Stomach (tissue), 4 donors: ENCODE results near the gene FAM120B.

Source experiments
- CTCF ChIP-seq, 7 experiments: fragments of 450-650 bp in 4 of 7; fragments of 200-600 bp in 3 of 7; sonication (generic) in 3 of 7; IDR thresholded peaks; one replicate each; pipeline ENCODE4 v1.5.1; 2016 to 2019; ENCODE audit warnings: antibody characterized with exemption in 7 of 7, control low read depth in 2 of 7, mild to moderate bottlenecking in 1 of 7
- EP300 ChIP-seq: sonication (generic); formaldehyde crosslinking; IDR thresholded peaks from one replicate; pipeline ENCODE4 v1.6.1; 2017; ENCODE audit warnings: antibody characterized with exemption
- POLR2A ChIP-seq, 4 donors: fragments of 450-650 bp; IDR thresholded peaks; one replicate each; pipeline ENCODE4 v1.6.1; 2016; ENCODE audit warnings: antibody characterized with exemption in 4 of 4, control low read depth in 2 of 4, mild to moderate bottlenecking in 1 of 4, moderate library complexity in 1 of 4
- POLR2AphosphoS5 ChIP-seq, 3 donors: sonication (generic); formaldehyde crosslinking; IDR thresholded peaks; one replicate each; pipeline ENCODE4 v1.6.1; 2016; ENCODE audit warnings: antibody characterized with exemption in 3 of 3

- TF ChIP-seq CTCF (IDR thresholded peaks at IDR 0.05) (no peak), POLR2A (IDR thresholded peaks at IDR 0.05) (no peak), EP300 (no peak), POLR2AphosphoS5 (IDR thresholded peaks at IDR 0.05) (no peak)
Observed at GRCh38 chr6:170375661-170376060, 69.1 kb downstream of the FAM120B start.
